HG03045 (cell line): ENCODE results near the gene ARMH1.
"Not testable (repeated sequence)": the region's sequence is repeated elsewhere in the genome, so short reads cannot be mapped to it uniquely, and the experiment has no call there.

Source experiments
- ATAC-seq: cut with Tn5 transposase; IDR thresholded peaks from one replicate; pipeline ENCODE4 v1.9.1; 2021; ENCODE audit warnings: mild to moderate bottlenecking, moderate library complexity; ENCODE audit not compliant: unreplicated experiment

ARMH1 gene

DNA sequence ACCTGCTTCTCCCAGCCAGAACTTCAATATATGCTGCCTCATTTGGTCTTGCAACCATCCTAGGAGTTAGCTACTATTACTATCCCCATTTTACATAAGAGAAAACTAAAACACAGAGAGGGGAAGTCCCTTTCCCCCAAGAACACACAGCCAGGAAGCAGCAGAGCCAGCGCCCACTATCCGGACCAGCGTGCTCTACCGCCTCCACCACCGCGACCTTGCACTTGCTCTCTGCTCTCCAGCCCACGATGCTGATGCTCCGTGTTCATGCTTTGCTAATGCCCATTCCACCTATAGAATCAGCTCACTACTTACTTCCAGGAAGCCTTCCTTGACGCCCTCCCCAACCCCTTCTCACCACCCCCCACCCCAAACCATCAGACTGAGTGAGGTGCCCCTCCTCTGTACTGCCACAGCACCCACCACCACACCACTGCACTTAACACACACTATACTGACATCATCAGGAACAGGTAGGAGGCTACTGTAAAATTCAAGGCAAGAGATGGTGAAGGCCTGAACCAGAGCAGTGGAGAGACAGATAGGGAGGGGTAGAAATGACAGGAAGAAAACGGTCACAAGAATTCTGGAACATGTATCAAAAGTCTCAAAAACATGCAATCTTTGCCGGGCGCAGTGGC lies 9.7 kb upstream of the ARMH1 start:
- ATAC-seq = no peak

DNA sequence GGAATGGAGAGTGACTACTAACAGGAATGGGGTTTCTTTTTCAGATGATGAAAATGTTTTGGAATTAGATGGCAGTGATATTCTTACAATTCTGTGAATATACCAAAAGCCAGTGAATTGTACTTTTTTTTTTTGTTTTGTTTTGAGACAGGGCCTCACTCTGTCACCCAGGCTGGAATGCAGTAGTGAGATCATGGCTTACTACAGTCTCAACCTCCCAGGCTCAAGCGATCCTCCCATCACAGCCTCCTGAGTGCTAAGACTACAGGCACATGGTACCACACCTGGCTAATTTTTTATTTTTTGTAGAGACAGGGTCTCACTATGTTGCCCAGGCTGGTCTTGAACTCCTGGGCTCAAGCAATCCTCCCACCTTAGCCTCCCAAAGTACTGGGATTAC lies 7.8 kb upstream of the ARMH1 start:
- not testable (repeated sequence) for ATAC-seq

DNA sequence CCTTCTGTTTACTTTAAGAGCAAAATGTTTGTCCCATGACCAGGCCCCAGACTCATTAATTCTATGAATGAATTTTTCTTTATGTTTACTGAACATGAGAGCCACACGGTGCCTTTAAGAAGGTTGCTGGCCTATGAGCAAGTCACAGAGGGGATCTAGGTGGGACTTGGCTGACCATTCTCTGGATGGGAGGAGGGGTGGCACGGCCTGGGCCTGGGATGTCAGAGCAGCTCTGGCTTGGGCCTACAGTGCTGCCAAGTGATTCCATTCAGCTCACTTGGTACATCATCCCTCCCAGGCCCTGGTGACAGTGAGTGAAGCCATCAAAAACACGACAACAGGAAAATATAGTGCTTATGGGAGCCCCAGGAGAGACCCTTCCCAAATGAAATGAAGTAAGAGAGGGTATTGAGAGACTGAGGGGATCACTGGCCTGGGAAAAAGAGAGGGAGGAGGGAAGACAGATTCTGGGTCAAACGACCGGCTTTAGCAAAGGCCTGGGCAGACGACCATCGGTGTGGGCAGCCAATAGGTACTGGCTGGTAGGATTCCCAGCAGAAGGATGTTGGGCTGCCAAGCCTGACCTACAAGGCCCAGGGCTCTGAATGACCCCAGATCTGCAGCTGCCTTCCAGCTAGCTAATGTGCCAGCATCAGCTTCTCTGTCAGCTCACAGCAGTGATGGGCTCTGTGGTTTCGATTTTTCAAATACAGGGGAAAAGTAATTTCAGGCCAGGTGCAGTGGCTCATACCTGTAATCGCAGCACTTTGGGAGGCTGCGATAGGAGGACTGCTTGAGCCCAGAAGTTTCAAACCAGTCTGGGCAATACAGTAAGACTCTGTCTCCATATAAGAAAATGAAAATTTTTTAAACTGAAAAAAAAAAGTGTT lies 3.5 kb upstream of the ARMH1 start:
- no peak for ATAC-seq

DNA sequence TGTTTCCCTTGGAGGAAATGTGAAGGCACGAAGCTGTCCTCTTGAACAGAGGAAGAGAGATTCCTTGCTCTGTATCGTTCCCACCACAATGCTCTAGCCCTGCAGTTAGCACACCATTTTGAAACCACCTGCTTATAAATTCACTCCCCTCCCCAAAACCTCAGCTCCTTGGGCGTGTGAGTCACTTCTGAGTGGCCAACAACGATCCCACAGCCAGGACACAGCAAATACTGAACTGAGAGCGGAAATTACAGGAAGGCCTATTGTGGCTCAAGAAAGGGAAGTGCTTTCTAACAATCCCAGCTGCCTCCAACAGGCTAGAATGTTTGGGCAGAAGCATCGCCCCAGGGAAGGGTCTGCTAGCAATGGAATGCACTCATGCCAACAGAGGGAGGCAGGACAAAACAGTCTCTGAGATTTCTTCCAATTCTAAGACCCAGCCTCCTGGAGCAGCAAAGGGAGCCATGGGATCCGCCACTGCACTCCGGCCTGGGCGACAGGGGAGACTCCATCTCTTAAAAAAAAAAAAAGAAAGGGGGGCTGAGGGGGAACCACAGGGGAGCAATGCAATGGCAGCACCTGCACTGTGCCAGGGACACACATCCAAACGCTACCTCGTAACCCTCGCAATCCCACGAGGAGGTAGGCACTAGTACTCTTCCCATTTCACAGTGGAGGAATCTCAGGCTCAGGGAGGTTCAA lies 2.1 kb upstream of the ARMH1 start:
- no peak for ATAC-seq

DNA sequence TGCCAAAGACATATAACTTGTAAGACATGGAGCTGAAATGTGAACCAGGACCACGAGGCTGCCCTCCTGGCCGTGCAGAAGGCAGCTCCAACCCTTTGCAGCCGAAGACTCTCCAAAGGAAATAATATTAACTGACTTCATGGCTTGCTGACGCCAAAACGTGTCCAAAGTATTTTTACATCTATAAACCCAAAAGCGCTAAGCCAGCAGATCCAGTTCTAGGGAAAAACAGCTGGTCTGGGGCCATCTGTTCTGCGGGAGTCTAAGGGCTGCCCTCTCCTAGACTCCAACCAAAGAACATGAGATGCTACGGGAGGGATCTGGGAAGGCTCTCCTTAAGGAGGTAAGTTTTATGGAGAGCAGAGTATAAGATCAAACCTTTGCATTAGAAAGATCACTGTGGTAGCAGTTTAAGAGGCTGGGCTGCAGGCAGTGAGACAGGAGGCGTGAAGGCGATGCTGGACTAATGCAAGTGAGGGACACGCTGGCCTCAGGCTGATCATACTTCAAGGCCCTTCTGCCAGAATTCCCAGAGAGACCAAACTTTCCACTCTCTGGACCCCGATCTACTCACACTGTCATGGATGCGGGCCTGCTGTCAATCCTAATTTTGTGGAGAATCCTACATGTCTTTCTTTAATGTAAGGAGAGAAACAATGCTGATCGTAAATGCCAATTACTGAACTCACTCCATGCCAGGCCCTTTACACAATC lies 1.4 kb upstream of the ARMH1 start:
- ATAC-seq = no peak

DNA sequence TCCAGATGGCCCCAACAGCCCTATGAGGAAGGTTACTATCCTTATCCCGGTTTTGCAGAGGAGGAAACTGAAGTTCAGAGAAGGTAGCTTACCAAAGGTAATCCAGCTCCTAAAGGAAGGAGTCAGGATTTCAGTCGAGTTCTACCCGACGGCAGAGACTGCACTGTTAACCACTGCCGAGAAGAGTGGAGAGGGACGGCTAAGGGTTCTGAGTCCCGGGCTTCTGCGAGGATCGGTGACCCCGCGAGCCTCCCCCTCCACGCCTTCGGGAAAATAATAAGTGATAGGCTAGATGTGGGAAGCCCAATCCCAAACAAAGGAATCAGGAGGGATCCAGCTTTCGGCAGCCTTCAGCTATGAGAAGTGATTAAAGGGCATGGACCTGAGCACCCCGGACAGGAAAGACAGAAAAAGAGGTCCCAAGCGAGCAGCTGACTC lies 820 bp upstream of the ARMH1 start:
- ATAC-seq = peak; percentile 1

DNA sequence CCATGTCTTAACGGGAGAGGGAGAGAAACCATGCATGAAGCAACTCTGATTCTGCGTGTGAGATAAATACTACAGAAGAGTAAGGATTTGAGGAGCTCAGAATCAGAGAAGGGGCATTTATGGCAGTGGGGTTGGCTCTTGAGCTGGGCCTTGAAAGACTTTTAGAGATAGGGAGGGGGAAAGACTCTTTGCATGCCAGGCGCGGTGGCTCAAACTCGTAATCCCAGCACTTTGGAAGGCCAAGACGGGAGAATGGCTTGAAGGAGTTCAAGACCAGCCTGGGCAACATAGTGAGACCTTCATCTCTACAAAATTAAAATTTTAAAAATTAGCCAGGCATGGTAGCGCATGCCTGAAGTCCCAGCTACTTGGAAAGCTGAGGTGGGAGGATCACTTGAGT lies 672 bp downstream of the ARMH1 start:
- ATAC-seq = no peak

DNA sequence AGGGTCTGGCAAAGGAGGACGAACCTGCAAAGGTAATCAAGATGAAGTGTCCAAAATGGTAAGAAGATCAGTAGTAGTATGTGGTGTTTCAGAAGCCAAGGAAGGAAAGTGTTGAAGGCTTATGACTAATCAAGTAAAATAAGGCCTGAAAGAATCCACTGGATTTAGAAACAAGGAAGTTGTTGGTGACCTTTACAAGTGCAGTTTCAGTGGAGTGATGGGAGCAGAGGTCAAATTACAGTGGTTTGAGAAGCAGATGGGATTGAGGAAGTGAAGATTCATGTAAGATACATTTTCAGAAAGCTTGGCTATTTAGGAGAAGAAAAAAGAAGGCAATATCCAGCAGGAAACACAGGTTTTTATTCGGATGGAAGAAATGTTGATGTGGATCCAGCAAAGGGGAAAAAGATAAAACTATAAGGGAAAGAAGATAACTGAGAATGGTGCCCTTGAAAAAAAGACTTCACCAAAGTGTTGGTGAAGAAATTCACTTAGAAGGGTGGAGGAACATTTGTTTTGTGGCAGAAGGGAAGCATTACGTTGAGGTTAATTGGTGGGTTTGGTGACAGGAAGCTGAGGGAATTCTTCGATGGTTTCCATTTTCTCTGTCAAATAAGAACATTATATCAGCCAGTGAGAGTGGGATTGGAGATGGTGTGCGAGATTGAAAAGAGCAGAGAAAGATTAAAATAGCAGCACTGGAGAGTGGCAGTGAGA lies 2.1 kb downstream of the ARMH1 start:
- no peak for ATAC-seq

DNA sequence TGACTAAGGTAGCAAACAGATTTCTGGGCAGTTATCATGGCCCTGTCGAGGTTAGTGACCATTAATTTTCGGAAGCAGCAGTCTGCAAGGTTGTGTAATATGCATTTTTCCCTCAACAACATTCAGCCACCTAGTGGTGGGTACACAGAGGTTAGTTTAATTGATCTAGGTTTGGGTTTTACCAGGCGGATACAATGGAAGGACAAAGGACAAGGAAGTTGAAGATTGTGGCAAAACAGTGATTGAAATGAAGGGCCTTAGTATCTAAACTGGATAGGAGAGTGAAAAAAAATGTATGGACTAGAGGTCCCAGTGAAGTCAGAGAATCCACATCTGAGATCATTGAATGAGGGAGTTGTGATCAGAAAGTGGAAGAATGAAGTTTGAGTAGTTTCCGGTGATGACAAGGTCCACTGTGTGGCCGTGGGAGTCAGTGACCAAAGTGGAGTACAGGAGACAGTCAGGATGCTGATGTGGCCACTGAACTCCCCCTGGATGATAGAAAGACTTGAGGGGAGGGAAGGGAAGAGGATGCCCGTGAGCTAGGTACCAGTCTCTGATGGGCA lies 2.8 kb downstream of the ARMH1 start:
- no peak for ATAC-seq

DNA sequence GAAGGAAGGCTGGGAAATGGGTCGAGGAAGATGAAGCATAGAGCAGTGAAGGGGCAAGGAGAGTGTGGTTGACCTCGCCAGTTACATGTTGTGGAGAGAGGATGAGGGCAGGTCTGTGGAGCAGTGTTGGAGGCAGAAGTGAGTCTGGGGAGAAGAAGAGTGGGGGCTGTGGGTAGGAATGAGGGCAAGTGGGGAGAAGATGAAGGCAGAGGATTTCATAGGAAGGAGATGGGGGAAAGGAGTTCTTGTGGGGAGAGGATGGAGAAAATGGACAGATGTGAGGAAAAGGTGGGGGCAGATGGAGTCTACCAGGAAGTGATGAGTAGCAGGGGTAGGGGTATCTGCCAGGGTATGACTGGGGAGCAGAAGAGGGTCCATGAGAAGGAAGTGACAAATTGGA lies 3.6 kb downstream of the ARMH1 start:
- ATAC-seq = no peak

DNA sequence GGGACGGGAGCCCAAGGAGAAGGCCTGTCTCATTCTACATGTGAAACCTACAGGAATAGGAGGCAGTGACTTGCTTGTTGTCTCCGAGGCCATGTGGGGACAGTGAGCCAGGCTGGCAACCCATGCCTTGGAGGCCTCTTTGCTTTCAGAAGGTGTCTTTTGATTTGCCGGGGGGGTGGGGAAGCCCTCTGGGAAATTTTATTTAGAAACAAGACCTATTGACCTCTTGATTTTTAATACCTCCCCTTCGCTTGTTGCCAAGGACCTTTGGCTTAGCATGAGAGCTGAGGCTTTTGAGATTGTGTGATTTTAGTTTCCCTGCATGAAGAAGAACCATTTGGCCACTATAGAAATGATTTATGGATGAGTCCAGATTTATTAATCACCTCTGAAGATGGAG lies 4.1 kb downstream of the ARMH1 start:
- no peak for ATAC-seq

DNA sequence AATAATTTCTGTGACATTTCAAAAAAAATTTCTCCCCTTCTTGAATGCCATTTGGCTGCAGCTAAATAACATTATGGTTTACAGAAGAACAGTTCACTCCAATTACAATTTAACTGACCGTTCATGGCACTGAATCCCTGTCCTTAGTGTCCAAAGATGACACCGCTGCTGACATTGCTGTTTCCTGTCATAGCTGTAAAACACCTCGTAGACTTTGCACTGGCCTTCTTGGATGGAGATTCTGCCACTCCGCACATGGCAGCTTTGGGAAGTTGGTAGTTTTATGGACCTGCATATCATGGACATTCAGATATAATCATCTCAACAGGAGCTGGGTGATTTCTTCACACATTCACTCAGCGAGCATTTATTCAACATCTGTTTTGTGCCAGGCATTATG lies 5.0 kb downstream of the ARMH1 start:
- no peak for ATAC-seq

DNA sequence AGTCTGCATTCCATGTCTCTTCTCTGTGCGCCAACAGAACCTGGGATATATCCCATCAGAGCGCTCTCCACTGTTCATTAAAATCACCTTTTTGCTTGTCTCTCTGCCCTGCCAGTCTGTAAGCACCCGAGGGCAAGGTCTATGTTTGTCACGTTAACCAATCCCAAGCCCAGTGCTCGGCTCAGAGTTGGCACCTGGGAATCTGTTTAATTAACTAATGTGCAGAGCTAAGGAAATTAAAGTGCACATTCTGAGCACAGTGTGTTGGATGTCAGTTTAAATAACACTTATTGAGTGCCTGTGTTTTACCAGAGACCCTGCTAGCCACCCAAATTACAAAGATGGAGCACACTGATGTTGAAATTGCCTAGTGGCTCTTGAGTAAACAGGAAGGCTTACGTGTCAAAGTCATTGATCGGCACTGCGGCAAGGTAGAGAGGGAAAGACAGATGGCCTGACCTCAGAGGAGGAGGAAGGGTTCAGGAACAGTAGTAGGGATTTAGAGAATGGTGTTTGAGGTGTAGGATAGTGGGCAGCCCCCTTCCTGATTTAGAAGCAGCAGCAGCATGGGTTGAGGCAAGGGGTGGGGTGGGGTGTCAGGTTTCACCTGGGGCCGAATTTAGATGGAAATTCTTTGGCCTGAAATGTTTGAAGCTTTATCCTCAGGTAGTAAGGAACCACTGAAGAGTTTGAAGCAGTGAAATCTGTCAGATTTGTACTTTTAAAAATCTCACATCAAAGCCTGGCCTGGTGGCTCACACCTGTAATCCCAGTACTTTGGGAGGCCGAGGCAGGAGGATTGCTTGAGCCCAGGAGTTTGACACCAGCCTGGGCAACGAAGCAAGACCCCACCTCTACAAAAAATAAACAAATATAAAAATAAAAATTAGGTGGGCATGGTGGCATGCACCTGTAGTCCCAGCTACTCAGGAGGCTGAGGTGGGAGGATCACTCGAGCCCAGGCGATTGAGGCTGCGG lies 7.7 kb downstream of the ARMH1 start:
- no peak for ATAC-seq

DNA sequence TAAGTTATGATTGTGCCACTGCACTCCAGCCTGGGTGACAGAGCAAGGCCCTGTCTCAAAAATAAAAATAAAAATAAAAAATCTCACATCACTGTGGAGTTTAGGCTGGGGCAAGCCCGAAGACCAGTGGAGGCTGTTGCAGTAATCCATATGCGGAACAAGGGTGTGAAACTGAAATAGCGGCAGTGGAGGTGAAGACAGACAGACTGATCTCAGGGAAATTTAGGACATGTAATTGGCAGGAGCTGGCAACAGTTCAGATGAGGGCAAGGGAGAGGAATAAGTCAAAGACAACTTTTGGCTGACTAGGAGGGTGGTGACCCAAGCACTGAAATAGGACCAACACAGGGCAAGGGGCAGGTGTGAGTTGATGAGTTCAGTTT lies 8.4 kb downstream of the ARMH1 start:
- ATAC-seq = no peak

DNA sequence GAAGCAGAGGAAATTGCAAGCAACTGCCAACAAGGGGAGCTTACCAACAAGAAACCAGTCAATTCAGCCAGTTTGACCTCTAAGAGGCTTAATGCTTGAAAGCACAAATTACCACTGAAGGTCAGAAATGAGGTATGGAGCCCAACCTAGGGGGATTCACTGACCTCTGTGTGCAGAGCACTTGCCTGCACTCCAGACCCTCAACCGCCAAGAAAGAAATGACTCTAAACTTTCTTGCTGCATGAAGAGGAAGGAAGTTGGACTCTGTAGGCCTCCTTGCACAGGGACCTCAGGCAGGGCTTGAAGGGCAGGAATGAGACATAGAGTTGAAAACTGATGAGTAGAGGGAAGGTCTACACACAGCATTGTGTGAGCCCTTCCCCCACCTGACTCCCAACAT lies 10.0 kb downstream of the ARMH1 start:
- ATAC-seq = peak; percentile 79

DNA sequence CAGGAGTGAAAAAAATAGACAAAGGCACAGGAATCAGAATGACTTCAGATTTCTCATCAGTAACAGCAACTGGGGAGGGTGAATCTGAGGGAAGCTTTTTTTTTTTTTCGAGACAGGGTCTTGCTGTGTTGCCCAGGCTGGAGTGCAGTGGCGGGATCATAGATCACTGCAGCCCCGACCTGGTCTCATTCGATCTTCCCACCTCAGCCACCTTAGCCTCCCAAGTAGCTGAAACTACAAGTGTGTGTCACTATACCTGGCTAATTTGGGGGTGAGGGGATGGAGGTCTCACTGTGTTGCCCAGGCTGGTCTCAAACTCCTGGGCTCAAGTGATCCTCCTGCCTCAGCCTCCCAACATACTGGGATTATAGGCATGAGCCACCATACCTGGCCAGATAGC lies 10.7 kb downstream of the ARMH1 start:
- ATAC-seq = no peak

DNA sequence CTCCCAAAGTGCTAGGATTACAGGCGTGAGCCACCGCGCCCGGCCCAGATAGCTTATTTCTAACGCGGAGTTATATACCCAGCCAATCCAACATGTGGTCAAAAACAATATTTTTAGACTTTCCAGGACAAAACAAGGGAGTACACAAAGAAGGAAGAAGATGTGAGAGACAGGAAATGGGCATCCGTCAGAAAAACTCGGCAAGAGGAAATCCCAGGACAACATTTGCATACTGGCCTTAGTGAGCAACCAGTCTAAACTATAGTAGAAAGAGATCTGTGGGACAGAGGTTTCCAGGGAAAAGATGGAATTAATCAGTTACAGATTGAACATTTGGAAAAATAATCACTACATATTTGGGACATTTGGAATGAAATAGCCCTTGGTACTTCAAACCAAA lies 11.4 kb downstream of the ARMH1 start:
- no peak for ATAC-seq

DNA sequence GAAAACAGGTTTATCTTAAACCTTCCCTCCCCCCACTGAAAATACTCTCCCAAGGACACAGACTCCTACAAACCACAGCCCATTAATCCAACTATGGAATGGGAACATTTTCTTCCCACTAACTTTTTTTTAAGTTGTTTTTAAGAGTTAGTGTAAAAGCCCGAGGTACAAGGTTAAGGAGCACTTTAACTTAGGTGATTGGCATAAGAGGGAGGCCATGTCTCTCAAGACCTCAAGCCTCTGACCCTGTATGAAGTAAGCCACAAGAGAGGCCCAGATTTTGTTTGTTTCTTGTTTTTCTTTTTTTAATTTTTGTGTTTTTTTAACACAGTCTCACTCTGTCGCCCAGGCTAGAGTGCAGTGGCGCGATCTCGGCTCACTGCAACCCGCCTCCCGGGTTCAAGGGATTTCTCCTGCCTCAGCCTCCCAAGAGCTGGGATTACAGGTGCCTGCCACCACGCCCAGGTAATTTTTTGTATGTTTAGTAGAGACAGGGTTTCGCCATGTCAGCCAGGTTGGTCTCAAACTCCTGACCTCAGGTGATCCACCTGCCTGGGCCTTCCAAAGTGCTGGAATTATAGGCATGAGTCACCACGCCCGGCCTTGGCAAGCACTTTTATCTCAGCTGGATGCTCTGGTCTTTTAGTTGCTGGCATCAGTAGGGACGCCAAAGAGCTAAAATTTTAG lies 14.4 kb downstream of the ARMH1 start:
- no peak for ATAC-seq

DNA sequence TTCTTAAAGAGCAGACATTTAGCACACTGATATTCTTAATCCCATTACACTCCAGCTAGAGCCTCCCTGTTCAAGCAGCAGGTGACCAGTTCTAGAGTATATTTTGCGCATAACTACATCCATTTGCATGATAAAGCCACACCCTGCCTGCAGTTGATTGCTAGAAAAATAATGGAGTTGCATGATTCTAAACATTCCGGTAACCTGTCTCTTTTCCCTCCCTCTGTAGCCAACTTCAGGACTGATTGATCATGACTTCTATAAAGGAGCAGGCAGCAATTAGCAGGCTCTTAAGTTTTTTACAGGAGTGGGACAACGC lies 14.9 kb downstream of the ARMH1 start:
- no peak for ATAC-seq
